NCI-H2107 treated with DMSO at 0.1 percent for 48 hours (cell line): ENCODE data around the gene STAB1.

Experiments used
- DNase-seq: peaks from one replicate; lab custom pipeline; 2025; ENCODE audit not compliant: unreplicated experiment; lab: John Stamatoyannopoulos, UW

Gene STAB1

GRCh38 chr3:52534281-52535183 is 39.4 kb downstream of the STAB1 start:
- DNase-seq, result no peak

GRCh38 chr3:52535411-52536111 is 40.4 kb downstream of the STAB1 start:
- no peak for DNase-seq

GRCh38 chr3:52536112-52536368 is 40.9 kb downstream of the STAB1 start:
- no peak for DNase-seq

DNA sequence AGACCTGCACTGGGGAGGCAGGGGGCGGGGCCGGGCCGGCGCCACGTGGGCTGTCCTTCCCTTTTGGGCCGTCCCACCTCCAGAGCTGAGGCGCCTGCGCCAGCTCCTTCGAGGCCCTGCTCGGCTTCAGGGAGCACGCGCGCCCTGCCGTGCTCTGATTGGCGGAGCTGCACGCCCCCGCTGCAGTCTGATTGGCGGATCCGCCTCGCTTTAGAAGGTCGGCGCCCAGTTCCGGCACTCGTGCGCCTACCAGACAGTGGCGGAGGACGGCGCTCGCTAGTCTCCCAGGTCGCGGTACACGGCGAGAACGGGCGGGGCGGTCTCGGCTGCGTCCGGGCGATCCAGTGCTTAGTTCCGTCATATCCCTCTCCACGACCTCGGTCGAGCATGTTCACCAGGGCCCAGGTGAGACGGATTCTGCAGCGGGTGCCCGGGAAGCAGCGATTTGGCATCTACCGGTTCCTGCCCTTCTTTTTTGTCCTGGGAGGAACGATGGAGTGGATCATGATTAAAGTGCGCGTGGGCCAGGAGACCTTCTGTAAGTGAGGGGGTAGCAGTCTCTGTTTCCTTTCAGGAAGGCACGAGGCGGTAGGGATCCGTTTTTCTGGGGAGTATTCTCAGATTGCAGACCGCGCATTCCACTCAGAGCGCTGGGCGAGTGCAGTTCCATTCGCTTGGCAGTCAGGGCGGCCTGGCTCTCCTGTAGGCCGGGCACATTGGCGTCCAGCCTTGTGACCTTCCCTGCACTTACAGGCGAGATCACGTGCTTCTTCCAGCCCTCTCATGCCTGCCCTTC is 41.4 kb downstream of the STAB1 start, which contains the start of gene UQCC5:
Gene UQCC5 (plus strand): TSS at position 237 of the 796 bp plus-strand sequence. CDS start 151 bp downstream, at position 388.
- peak; percentile 87 for DNase-seq

DNA sequence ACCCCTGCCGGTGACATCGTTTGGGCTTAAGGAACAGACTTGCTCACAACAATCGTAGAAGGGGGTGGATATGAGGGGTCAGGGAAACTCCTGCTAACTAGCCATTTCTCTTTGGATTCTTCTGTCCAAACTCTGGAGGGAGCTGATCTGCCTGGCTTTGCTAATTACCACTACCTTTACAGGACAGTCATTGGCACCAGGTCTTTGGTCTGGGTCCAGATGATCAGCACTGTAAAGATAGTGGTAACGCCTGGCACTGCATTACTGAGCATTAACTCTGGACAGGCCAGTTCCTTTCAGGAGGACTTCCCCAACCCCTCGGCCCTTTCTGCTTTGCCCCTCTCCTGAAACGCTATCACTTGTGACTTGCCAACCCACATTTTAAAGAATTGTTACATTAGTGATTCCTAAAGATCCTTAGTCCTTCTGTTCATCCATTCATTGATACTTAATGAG is 42.1 kb downstream of the STAB1 start:
- no peak for DNase-seq

- DNase-seq, result no peak
These were observed 42.7 kb downstream of the STAB1 start for GRCh38 chr3:52537726-52538421.

DNA sequence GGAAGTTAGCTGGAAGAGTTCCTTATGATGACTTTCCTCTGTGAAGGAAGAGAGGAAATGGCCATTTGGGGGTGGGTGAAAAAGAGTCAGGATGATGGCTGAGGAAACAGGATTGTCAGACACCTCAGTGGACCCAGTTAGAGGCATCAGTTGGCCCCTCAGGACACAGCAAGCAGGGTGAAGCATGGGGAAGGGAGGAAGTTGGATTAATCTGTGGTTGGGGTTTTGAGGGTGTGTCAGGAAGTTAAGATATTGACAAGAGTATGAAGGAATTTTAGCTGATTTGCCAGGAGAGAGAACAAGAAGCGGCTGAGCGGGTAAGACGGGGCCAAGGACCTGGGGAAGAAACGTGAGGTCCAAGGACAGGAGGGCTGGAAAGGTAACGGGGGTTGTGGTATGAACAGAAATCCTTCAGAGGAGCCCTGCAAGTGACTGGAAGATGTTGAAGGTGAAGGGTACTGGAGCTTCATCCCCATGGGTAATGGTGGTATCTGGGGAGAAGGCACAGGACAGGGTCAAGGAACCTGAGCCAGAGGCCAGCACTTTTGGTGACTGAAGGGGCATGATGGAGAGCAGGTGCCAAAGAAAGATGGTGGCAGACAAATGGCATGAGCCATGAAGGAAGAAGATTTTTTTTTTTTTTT is 44.0 kb downstream of the STAB1 start:
- no peak for DNase-seq

- no peak for DNase-seq
These were observed 45.9 kb downstream of the STAB1 start for GRCh38 chr3:52541050-52541449.

- DNase-seq, result no peak
These were observed 49.8 kb downstream of the STAB1 start for GRCh38 chr3:52544937-52545336.

- no peak for DNase-seq
These were observed 51.2 kb downstream of the STAB1 start for GRCh38 chr3:52546111-52546901.

DNA sequence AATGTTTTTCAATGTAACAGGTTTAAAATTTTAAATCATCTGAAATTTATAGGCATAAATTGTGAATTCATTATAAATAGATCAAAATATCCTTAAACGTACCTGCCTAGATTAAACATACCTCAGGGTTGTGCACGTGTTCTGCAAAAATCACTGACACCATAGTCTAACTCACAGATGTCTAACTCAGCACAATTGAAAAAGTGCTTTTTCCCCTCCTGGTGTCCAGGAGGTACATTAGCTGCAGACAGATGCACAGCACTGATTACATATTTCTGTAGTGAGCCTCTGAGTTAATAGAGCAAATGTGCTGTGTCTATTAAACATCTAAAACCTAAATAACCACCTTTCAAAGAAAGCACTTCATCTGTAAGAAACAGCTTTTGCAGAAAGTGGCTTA is 52.0 kb downstream of the STAB1 start:
- DNase-seq, result no peak

DNA sequence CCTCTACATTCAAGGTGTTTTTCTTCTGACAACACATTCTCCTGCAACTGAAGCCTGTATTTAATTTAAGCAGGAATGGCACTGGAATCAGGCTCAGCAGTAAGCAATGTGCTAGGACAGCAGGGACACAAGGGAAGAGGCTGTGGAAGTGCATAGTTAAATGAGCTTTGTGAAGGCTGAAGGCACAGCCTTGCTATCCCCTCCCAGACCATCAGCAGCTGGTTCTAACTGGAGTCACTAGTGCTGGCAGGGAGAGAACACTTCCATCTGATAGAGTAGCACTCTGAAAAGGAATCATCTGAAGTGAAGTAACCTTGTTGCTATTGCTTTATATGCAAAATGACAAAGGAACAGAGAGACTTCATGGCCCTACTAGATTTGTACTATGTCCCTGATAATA is 56.0 kb downstream of the STAB1 start:
- DNase-seq, result no peak

GRCh38 chr3:52552089-52552488 is 57.0 kb downstream of the STAB1 start:
- no peak for DNase-seq

DNA sequence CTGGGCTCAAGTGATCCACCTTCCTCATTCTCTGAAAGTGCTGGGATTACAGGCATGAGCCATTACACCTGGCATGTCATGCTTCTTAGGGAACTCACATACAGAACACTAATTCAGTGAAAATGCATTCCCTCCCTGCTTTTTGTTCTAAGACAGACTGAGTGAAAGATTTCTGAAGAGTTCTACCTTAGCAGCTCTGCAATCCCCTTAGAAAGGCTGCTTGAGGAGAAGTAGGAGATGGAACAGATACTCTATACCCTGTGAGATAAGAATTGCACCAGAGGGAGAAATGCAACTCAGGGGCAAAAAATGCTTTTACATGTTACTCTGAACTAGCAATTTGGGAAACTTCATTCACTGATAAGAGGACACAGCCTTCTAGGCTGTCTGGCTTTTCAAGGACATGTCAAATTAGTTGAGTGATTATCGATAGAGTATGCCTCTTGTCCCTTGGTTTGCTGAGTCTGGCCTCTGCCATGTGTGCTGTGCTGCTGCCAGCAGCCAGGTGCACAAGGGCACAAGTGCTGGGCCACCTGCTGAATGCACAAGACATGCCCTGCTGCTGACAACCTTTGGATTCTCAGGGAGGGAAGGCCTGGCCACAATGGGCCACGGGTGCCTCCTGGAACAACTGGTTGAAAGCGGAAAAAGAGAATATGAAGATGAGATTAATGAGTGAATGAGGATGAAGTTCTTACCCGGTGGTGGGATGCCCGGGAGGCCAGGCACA is 59.1 kb downstream of the STAB1 start:
- no peak for DNase-seq

GRCh38 chr3:52555056-52555455 is 59.9 kb downstream of the STAB1 start:
- DNase-seq, result no peak

GRCh38 chr3:52557011-52557960 is 62.1 kb downstream of the STAB1 start:
- DNase-seq, result no peak

DNA sequence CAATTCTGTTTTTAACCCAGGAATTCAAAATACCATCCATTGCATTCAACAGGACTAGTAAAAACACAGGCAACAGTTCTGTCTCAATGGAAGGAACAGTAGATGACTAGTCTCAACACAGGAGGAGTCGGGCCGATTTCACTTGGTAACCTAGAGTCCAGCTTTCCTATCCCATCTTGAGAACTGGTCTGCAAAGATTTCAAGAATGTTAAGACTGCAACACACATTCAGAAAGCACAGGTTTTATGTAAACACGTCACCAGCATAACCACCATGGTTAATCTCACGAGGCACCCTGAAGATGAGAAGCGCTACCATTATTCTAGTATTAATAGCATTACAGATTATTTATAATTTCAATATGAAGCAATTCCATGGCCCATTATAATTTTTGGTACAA is 63.3 kb downstream of the STAB1 start:
- no peak for DNase-seq
